GM12878 (cell line): ENCODE measurements around the gene NEO1. TPM values are rescaled to one million over a fixed set of nuclear protein-coding genes. Genes with fewer than 3 reads are reported as not detected.

Experiments
- ATAC-seq: fragments of 200-7000 bp; cut with Tn5 transposase; 3 replicates; pipeline ENCODE4 v1.9.1; 2020; ENCODE audit warnings: mild to moderate bottlenecking, moderate library complexity
- BruUV-seq: library from RNA; stranded (reverse); fragments of 400-500 nt; replicated peaks from 2 replicates; lab custom pipeline; 2021; lab: Mats Ljungman, UMichigan
- CTCF ChIA-PET: fragments of 300-600 bp; sonication (Branson Sonifier 250); formaldehyde crosslinking; extraction: SDS; loops from one replicate; lab custom pipeline; 2021; ENCODE audit warnings: inconsistent platforms; lab: Yijun Ruan, JAX
- POLR2A ChIA-PET: fragments of 350-600 bp; formaldehyde crosslinking; extraction: SDS; loops from one replicate; lab custom pipeline; 2021; ENCODE audit warnings: inconsistent platforms; lab: Charles Lee
- RAD21 ChIA-PET: fragments of 300-600 bp; sonication (Branson Sonifier 250); formaldehyde crosslinking; loops from one replicate; lab custom pipeline; 2023; ENCODE audit warnings: antibody characterized with exemption; ENCODE audit not compliant: unreplicated experiment; lab: Charles Lee
- SMC1A ChIA-PET: fragments of 300-600 bp; sonication (Branson Sonifier 250); formaldehyde crosslinking; loops from one replicate; lab custom pipeline; 2023; ENCODE audit not compliant: unreplicated experiment, uncharacterized antibody; lab: Charles Lee
- DNase-seq: peaks from one replicate; pipeline ENCODE4 v3.0.0-alpha.2; 2011; ENCODE audit warnings: low read depth, low spot score
- FAIRE-seq: peaks from 3 replicates; lab custom pipeline; 2011; peaks lifted over from hg19 to GRCh38; lab: Jason Lieb, UNC
- H2AFZ ChIP-seq: 2 replicates; pipeline ENCODE4 v1.6.0; 2011; ENCODE audit warnings: low read depth, low read length, control low read depth; ENCODE audit not compliant: control insufficient read depth
- H3K27ac ChIP-seq: 2 replicates; pipeline ENCODE4 v1.5.1; 2011; ENCODE audit warnings: control low read depth; ENCODE audit not compliant: control insufficient read depth, insufficient read depth
- H3K27me3 ChIP-seq, 2 experiments: replicated peaks in 1 of 2; 2 replicates each; pipeline versions ENCODE4 v1.6.0 to v1.6.1; 2011; ENCODE audit warnings: low read length in 1 of 2; ENCODE audit not compliant: control insufficient read depth in 2 of 2, insufficient read depth in 2 of 2
- H3K36me3 ChIP-seq, 2 experiments: 2 replicates each; pipeline ENCODE4 v1.5.1; 2011; ENCODE audit warnings: low read length in 1 of 2; ENCODE audit not compliant: control insufficient read depth in 2 of 2, insufficient read depth in 2 of 2
- H3K4me1 ChIP-seq: 2 replicates; pipeline ENCODE4 v1.6.1; 2011; ENCODE audit warnings: mild to moderate bottlenecking, low read length, moderate library complexity, mixed read lengths; ENCODE audit not compliant: control insufficient read depth, insufficient read depth
- H3K4me2 ChIP-seq: 2 replicates; pipeline ENCODE4 v1.6.0; 2011; ENCODE audit warnings: control low read depth; ENCODE audit not compliant: control insufficient read depth, insufficient read depth
- H3K4me3 ChIP-seq: fragments of 200-600 bp; sonication (generic); 2 replicates; pipeline ENCODE4 v1.5.1; 2016
- H3K79me2 ChIP-seq: 2 replicates; pipeline ENCODE4 v1.6.0; 2011; ENCODE audit warnings: low read length; ENCODE audit not compliant: control insufficient read depth, insufficient read depth
- H3K9ac ChIP-seq: 2 replicates; pipeline ENCODE4 v1.8.0; 2011; ENCODE audit warnings: low read length, control low read depth, mixed read lengths; ENCODE audit not compliant: control insufficient read depth, insufficient read depth
- H3K9me3 ChIP-seq: replicated peaks from 3 replicates; pipeline ENCODE4 v1.5.1; 2011; ENCODE audit warnings: mild to moderate bottlenecking, low read length; ENCODE audit not compliant: control insufficient read depth, insufficient read depth
- H4K20me1 ChIP-seq: 2 replicates; pipeline ENCODE4 v1.6.0; 2011; ENCODE audit not compliant: control insufficient read depth, insufficient read depth
- ATF2 ChIP-seq: IDR thresholded peaks from 2 replicates; pipeline ENCODE4 v1.6.1; 2012; ENCODE audit warnings: low read length, inconsistent platforms
- CREM ChIP-seq: IDR thresholded peaks from 2 replicates; pipeline ENCODE4 v1.6.1; 2014; ENCODE audit warnings: antibody characterized with exemption, low read depth
- EZH2 ChIP-seq: IDR thresholded peaks from 2 replicates; pipeline ENCODE4 v1.6.1; 2012; ENCODE audit warnings: low read depth, mild to moderate bottlenecking, control low read depth, inconsistent platforms, low read length, borderline replicate concordance; ENCODE audit not compliant: control insufficient read depth
- IKZF1 ChIP-seq: fragments of 450-650 bp; conservative IDR thresholded peaks from 2 replicates; pipeline ENCODE4 v1.6.1; 2017; ENCODE audit warnings: antibody characterized with exemption, mild to moderate bottlenecking
- POLR2A ChIP-seq: IDR thresholded peaks from 2 replicates; pipeline ENCODE4 v1.6.1; 2011; ENCODE audit warnings: low read depth, mild to moderate bottlenecking, low read length
- RBBP5 ChIP-seq: fragments of 200-600 bp; sonication (generic); conservative IDR thresholded peaks from 2 replicates; pipeline ENCODE4 v1.6.1; 2016
- RELA ChIP-seq: fragments of 450-650 bp; IDR thresholded peaks from 2 replicates; pipeline ENCODE4 v1.8.0; 2014; ENCODE audit warnings: borderline replicate concordance; ENCODE audit not compliant: partially characterized antibody
- TCF7 ChIP-seq: IDR thresholded peaks from 2 replicates; pipeline ENCODE4 v1.6.1; 2014; ENCODE audit warnings: antibody characterized with exemption, borderline replicate concordance
- WRNIP1 ChIP-seq: IDR thresholded peaks from 2 replicates; pipeline ENCODE4 v1.6.1; 2011; ENCODE audit warnings: low read depth, low read length, improper control_type of control experiment, borderline replicate concordance
- ZNF274 ChIP-seq: IDR thresholded peaks from one replicate; pipeline ENCODE4 v1.8.0; 2011; ENCODE audit not compliant: insufficient read length, insufficient read depth
- WGBS: methylation state at CpG from one replicate; pipeline ENCODE4 v1.1.6; 2016; ENCODE audit warnings: low lambda C conversion rate; ENCODE audit not compliant: insufficient replicate concordance, insufficient coverage; ENCODE audit errors: missing lambda C conversion rate; 5-methylcytosine and 5-hydroxymethylcytosine counted together
- in situ Hi-C: fragments of 300-500 bp; cut with MboI; formaldehyde crosslinking; loops from 9 replicates; pipeline ENCODE4 v1.14.3; 2018; ENCODE audit warnings: mixed read lengths
- intact Hi-C: fragments of 100-400 bp; cut with micrococcal nuclease; formaldehyde crosslinking; loops from one replicate; pipeline ENCODE4 v1.14.2; 2022; ENCODE audit not compliant: unreplicated experiment
- polyA plus RNA-seq, 11 experiments: library from polyadenylated mRNA; depleted of rRNA in 4 of 11; unstranded in 6 of 11; stranded (reverse) in 5 of 11; fragments of >200 nt; fragmentation: Nextera tagmentation in 4 of 11; fragmentation: Illumina TruSeq in 1 of 11; extraction: Ambion mirVana in 4 of 11; extraction: Trizol in 1 of 11; gene quantifications; 1 replicate in 1 of 11; 2 replicates in 10 of 11; pipeline versions ENCODE4 v1.2.1 to v1.2.3, GENCODE V29; 2011 to 2016; ENCODE audit warnings: inconsistent platforms in 2 of 11, missing spikeins in 2 of 11, low read depth in 1 of 11
- total RNA-seq, 4 experiments: library from RNA; depleted of rRNA in 3 of 4; stranded (reverse); fragments of >200 nt in 3 of 4; fragmentation: Illumina TruSeq in 1 of 4; extraction: Trizol in 1 of 4; gene quantifications; 2 replicates each; pipeline versions ENCODE4 v1.2.1 to v1.2.3, GENCODE V29; 2013 to 2021
- TF ChIP-seq, protein P1 (sequence below): IDR thresholded peaks from 2 replicates; pipeline ENCODE4 v1.6.1; 2012; ENCODE audit warnings: low read depth, low read length, improper control_type of control experiment

Gene NEO1
- total and polyA plus RNA-seq, 10 of the 15 experiments (the other 5 are each of a cell fraction or from before 2014, with no cell fraction given), result 0.03 to 2.0 (median 0.32) TPM

- ATAC-seq, result no peak
- peak overlapping the region; percentile 79 for H3K4me2 ChIP-seq
- ChIA-PET POLR2A (no interaction called here), CTCF (interaction anchor here (1.5 kb wide), 1 partner anchor 14 kb away, joined by 3 read pairs; no protein-coding TSS in a partner anchor), SMC1A (no interaction called here), RAD21 (no interaction called here)
- no peaks in the 10 kb centered on the region for H3K4me1 ChIP-seq
- H3K9me3 ChIP-seq, result no peaks in the 10 kb centered on the region
- H2AFZ ChIP-seq, result no peak overlapping the region
- H3K27me3 ChIP-seq, result peaks cover 0 to 12% of the 10 kb centered on the region in 2 experiments; a peak in 1 of 4 replicates
- H3K79me2 ChIP-seq, result no peaks in the 10 kb centered on the region
- no peak for DNase-seq
- no peak for FAIRE-seq
- H3K36me3 ChIP-seq, result no peaks in the 10 kb centered on the region
- no peak overlapping the region for H3K27ac ChIP-seq
- no TSS peak for BruUV-seq
- no peak for TF ChIP-seq POLR2A
- peak; percentile 76; the same call in 1 of the 2 replicates for TF ChIP-seq EZH2
- intact Hi-C loops, result loop anchor here (10.0 kb wide), 1 partner anchor 326 kb away; no protein-coding TSS in a partner anchor
- H3K4me3 ChIP-seq, result peak overlapping the region; percentile 78; the same call in 1 of the 2 replicates
- in situ Hi-C loops, result no loop called here
- no peaks in the 10 kb centered on the region for H4K20me1 ChIP-seq
- WGBS, result 12% methylated on average over 10 of the region's 10 CpGs
- H3K9ac ChIP-seq, result no peak overlapping the region
Measured at GRCh38 chr15:73050561-73051295, 1.5 kb upstream of the NEO1 start.

DNA sequence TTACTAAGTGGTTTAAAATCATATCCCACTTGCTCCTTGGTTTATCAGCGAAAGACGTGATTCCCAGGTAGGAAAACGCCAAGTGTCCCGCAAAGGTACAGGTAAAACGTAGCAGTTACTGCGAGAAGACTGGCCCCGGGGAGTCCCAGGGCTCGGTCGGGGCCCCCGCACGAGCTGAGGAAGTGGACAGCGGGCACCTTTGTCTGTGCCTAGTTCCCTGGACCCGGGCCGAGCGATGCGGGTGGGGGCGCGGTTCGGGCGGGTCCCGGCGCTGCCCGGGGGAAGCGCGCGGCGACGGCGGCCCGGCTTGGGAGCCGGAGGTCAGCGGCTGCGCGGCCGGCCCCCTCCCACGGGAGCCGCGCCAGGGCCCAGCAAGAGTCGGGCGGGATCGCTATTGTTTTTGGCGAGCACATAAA is 864 bp upstream of the NEO1 start:
- no peak for DNase-seq
- H3K9ac ChIP-seq, result peak overlapping the region; percentile 52; the same call in 1 of the 2 replicates
- H3K4me1 ChIP-seq, result no peaks in the 10 kb centered on the region
- no TSS peak for BruUV-seq
- no peaks in the 10 kb centered on the region for H3K9me3 ChIP-seq
- no peaks in the 10 kb centered on the region for H3K36me3 ChIP-seq
- 2% methylated on average over 26 of the region's 42 CpGs for WGBS
- no peaks in the 10 kb centered on the region for H3K79me2 ChIP-seq
- H3K4me2 ChIP-seq, result peak overlapping the region; percentile 79
- H2AFZ ChIP-seq, result peak overlapping the region; percentile 83
- ChIA-PET RAD21 (no interaction called here), SMC1A (no interaction called here), CTCF (interaction anchor here (1.5 kb wide), 1 partner anchor 15 kb away, joined by 3 read pairs; no protein-coding TSS in a partner anchor)
- no peaks in the 10 kb centered on the region for H4K20me1 ChIP-seq
- no peak for ATAC-seq
- peak overlapping the region; percentile 78; the same call in 1 of the 2 replicates for H3K4me3 ChIP-seq
- peaks cover 0 to 12% of the 10 kb centered on the region in 2 experiments; a peak in 1 of 4 replicates for H3K27me3 ChIP-seq
- intact Hi-C loops, result loop anchor here (10.0 kb wide), 1 partner anchor 327 kb away; no protein-coding TSS in a partner anchor
- TF ChIP-seq IKZF1 (peak; percentile 35; the same call in 1 of the 2 replicates), ATF2 (no peak), CREM (no peak), RBBP5 (no peak), WRNIP1 (no peak), RELA (peak; percentile 19), TCF7 (no peak), ZNF274 (no peak)
- TF ChIP-seq, protein P1, sequence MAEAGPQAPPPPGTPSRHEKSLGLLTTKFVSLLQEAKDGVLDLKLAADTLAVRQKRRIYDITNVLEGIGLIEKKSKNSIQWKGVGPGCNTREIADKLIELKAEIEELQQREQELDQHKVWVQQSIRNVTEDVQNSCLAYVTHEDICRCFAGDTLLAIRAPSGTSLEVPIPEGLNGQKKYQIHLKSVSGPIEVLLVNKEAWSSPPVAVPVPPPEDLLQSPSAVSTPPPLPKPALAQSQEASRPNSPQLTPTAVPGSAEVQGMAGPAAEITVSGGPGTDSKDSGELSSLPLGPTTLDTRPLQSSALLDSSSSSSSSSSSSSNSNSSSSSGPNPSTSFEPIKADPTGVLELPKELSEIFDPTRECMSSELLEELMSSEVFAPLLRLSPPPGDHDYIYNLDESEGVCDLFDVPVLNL, result no peak
- TF ChIP-seq, all 136 proteins: peak for 2
- no peak for FAIRE-seq
- in situ Hi-C loops, result no loop called here
- H3K27ac ChIP-seq, result no peak overlapping the region
- POLR2A ChIA-PET, result no interaction called here
